ENCODE results near the gene CEP126.

DNA sequence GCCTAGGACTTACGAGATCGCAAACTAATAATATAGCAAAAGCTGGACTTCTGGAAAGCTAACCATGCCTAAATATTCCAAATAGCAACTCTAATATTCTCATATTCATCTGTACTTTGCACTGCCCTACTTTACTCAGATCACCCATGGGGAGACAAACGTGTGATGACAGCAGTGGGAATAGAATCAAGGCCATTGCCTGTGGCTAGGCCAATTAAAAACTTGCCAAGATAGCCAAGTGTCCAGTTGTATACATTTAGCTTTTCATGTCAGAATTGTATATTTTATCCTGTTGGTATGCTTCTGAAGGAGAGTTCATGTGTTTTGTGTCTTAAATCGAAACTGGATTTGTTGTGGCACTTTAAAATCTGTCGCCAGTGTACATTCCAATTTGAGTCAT is 1.2 kb upstream of the CEP126 start:
- TF ChIP-seq, protein P1, sequence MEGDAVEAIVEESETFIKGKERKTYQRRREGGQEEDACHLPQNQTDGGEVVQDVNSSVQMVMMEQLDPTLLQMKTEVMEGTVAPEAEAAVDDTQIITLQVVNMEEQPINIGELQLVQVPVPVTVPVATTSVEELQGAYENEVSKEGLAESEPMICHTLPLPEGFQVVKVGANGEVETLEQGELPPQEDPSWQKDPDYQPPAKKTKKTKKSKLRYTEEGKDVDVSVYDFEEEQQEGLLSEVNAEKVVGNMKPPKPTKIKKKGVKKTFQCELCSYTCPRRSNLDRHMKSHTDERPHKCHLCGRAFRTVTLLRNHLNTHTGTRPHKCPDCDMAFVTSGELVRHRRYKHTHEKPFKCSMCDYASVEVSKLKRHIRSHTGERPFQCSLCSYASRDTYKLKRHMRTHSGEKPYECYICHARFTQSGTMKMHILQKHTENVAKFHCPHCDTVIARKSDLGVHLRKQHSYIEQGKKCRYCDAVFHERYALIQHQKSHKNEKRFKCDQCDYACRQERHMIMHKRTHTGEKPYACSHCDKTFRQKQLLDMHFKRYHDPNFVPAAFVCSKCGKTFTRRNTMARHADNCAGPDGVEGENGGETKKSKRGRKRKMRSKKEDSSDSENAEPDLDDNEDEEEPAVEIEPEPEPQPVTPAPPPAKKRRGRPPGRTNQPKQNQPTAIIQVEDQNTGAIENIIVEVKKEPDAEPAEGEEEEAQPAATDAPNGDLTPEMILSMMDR (IDR thresholded peaks at IDR 0.05), result no peak
- TF ChIP-seq POLR2A (IDR thresholded peaks at IDR 0.05), result no peak
